GM12878 (cell line): ENCODE measurements around the gene ADCY5.

ENCODE experiments used
- CREM ChIP-seq: IDR thresholded peaks from 2 replicates; pipeline ENCODE4 v1.6.1; 2014; ENCODE audit warnings: antibody characterized with exemption, low read depth
- FOXM1 ChIP-seq: IDR thresholded peaks from 2 replicates; pipeline ENCODE4 v1.6.1; 2012; ENCODE audit warnings: low read depth, mild to moderate bottlenecking, inconsistent platforms, low read length, moderate library complexity
- KDM1A ChIP-seq: fragments of 200-600 bp; sonication (generic); IDR thresholded peaks from 2 replicates; pipeline ENCODE4 v1.6.1; 2016; ENCODE audit warnings: borderline replicate concordance
- MTA3 ChIP-seq: IDR thresholded peaks from 2 replicates; pipeline ENCODE4 v1.6.1; 2012; ENCODE audit warnings: low read length, inconsistent platforms, borderline replicate concordance
- POLR2A ChIP-seq: IDR thresholded peaks from 2 replicates; pipeline ENCODE4 v1.6.1; 2011; ENCODE audit warnings: low read depth, mild to moderate bottlenecking, low read length
- POLR2AphosphoS5 ChIP-seq: IDR thresholded peaks from 2 replicates; pipeline ENCODE4 v1.6.1; 2011; ENCODE audit warnings: mild to moderate bottlenecking, low read length, inconsistent platforms
- SRF ChIP-seq, 2 experiments: IDR thresholded peaks; 2 replicates each; pipeline ENCODE4 v1.6.1; 2011; ENCODE audit warnings: low read depth in 2 of 2, low read length in 2 of 2, mild to moderate bottlenecking in 1 of 2, moderate library complexity in 1 of 2
- ZNF274 ChIP-seq: IDR thresholded peaks from one replicate; pipeline ENCODE4 v1.8.0; 2011; ENCODE audit not compliant: insufficient read length, insufficient read depth
- ZNF622 ChIP-seq: fragments of 450-650 bp; IDR thresholded peaks from 2 replicates; pipeline ENCODE4 v1.6.1; 2017; ENCODE audit warnings: mild to moderate bottlenecking, inconsistent platforms
- TF ChIP-seq, protein P1 (sequence below), 3 experiments: IDR thresholded peaks in 2 of 3; conservative IDR thresholded peaks in 1 of 3; 2 replicates each; pipeline ENCODE4 v1.5.1; 2011; ENCODE audit warnings: low read depth in 3 of 3, low read length in 3 of 3, mild to moderate bottlenecking in 3 of 3, control low read depth in 2 of 3, moderate library complexity in 2 of 3, inconsistent platforms in 1 of 3, mixed read lengths in 1 of 3; ENCODE audit not compliant: control insufficient read depth in 2 of 3, insufficient read depth in 1 of 3; ENCODE audit errors: extremely low read depth in 1 of 3
- TF ChIP-seq, protein P2 (sequence below): IDR thresholded peaks from 2 replicates; pipeline ENCODE4 v1.6.1; 2011; ENCODE audit warnings: low read depth, low read length, improper control_type of control experiment, borderline replicate concordance

DNA sequence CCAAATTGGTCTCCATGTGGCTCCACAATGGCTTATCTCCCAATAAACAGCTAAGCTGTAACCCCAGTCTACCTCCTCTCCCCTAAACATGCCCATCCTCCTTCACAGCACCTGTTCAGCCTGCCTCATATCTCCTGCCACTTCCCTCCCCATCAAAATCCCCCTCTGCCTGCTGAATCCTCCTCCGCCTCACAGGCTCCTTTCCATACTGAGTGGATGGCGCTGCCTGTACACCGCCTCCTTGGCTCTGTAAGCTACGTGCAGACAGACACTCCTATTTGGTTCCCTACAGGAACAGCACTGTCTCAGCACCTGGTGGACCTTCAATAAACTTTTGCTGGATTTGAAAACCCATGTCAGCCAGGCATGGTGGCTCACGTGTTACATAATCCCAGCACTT, 53.7 kb downstream of the ADCY5 start:
- no peak for TF ChIP-seq POLR2A
- TF ChIP-seq KDM1A = no peak
- TF ChIP-seq, protein P1, sequence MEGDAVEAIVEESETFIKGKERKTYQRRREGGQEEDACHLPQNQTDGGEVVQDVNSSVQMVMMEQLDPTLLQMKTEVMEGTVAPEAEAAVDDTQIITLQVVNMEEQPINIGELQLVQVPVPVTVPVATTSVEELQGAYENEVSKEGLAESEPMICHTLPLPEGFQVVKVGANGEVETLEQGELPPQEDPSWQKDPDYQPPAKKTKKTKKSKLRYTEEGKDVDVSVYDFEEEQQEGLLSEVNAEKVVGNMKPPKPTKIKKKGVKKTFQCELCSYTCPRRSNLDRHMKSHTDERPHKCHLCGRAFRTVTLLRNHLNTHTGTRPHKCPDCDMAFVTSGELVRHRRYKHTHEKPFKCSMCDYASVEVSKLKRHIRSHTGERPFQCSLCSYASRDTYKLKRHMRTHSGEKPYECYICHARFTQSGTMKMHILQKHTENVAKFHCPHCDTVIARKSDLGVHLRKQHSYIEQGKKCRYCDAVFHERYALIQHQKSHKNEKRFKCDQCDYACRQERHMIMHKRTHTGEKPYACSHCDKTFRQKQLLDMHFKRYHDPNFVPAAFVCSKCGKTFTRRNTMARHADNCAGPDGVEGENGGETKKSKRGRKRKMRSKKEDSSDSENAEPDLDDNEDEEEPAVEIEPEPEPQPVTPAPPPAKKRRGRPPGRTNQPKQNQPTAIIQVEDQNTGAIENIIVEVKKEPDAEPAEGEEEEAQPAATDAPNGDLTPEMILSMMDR (IDR thresholded peaks at IDR 0.05 in 2 of 3, conservative IDR thresholded peaks at IDR 0.05 in 1 of 3; ENCODE audit: control insufficient read depth in 2 of 3, extremely low read depth in 1 of 3, insufficient read depth in 1 of 3, low read depth in 3 of 3, low read length in 3 of 3) = no peak
- no peak for TF ChIP-seq MTA3
- no peak for TF ChIP-seq CREM
- TF ChIP-seq, protein P2, sequence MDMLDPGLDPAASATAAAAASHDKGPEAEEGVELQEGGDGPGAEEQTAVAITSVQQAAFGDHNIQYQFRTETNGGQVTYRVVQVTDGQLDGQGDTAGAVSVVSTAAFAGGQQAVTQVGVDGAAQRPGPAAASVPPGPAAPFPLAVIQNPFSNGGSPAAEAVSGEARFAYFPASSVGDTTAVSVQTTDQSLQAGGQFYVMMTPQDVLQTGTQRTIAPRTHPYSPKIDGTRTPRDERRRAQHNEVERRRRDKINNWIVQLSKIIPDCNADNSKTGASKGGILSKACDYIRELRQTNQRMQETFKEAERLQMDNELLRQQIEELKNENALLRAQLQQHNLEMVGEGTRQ = no peak
- TF ChIP-seq FOXM1 = no peak
- no peak for TF ChIP-seq ZNF274
- TF ChIP-seq POLR2AphosphoS5 = no peak
- TF ChIP-seq ZNF622 = no peak
- no peak for TF ChIP-seq SRF (IDR thresholded peaks at IDR 0.05; ENCODE audit: low read depth in 2 of 2, low read length in 2 of 2)
